ENCODE results near the gene MADCAM1. TPM values are rescaled to one million over a fixed set of nuclear protein-coding genes. Genes with fewer than 3 reads are reported as not detected.

The MADCAM1 gene
- total and polyA plus RNA-seq, 9 donors = 0.11 to 0.90 (median 0.42) TPM; not detected in 2

GRCh38 chr19:482186-483041 lies 13.9 kb upstream of the MADCAM1 start:
- H3K27me3 ChIP-seq = no peaks in the 10 kb centered on the region
- no peaks in the 10 kb centered on the region for H3K4me1 ChIP-seq (ENCODE audit: insufficient read depth)
- TF ChIP-seq CTCF (IDR thresholded peaks at IDR 0.05) (no peak), EP300 (IDR thresholded peaks at IDR 0.05) (no peak), POLR2A (IDR thresholded peaks at IDR 0.05) (no peak)
- no peak overlapping the region for H3K4me3 ChIP-seq
- H3K36me3 ChIP-seq = no peaks in the 10 kb centered on the region
- H3K9me3 ChIP-seq = no peaks in the 10 kb centered on the region
- no peak overlapping the region for H3K27ac ChIP-seq
- 53 to 65% (median 56%) methylated on average over 20 of the region's 20 CpGs for WGBS, 3 donors
- intact Hi-C loops (cut with DNase I) = no loop called here
- no peak for DNase-seq

GRCh38 chr19:483332-484072 lies 12.8 kb upstream of the MADCAM1 start:
- Histone ChIP-seq H3K36me3 (no peaks in the 10 kb centered on the region), H3K4me3 (no peak overlapping the region), H3K27ac (no peak overlapping the region), H3K9me3 (no peaks in the 10 kb centered on the region), H3K4me1 (ENCODE audit: insufficient read depth) (no peaks in the 10 kb centered on the region), H3K27me3 (no peaks in the 10 kb centered on the region)
- intact Hi-C loops (cut with DNase I) = no loop called here
- no peak for DNase-seq
- 49 to 57% (median 50%) methylated on average over 21 of the region's 21 CpGs for WGBS, 3 donors
- no peak for TF ChIP-seq POLR2A (IDR thresholded peaks at IDR 0.05)
- no peak for TF ChIP-seq EP300 (IDR thresholded peaks at IDR 0.05)

GRCh38 chr19:484494-484893 lies 11.8 kb upstream of the MADCAM1 start:
- Histone ChIP-seq H3K27me3 (no peaks in the 10 kb centered on the region), H3K27ac (no peak overlapping the region), H3K4me1 (ENCODE audit: insufficient read depth) (peaks cover under 1% of the 10 kb centered on the region), H3K4me3 (no peak overlapping the region), H3K36me3 (no peaks in the 10 kb centered on the region), H3K9me3 (no peaks in the 10 kb centered on the region)
- no peak for DNase-seq
- TF ChIP-seq CTCF (IDR thresholded peaks at IDR 0.05) (no peak), POLR2A (IDR thresholded peaks at IDR 0.05) (no peak), EP300 (IDR thresholded peaks at IDR 0.05) (no peak)
- WGBS, 3 donors = 57 to 68% (median 60%) methylated on average over 15 of the region's 15 CpGs
- intact Hi-C loops (cut with DNase I) = no loop called here

GRCh38 chr19:485077-485476 lies 11.2 kb upstream of the MADCAM1 start:
- Histone ChIP-seq H3K27me3 (no peaks in the 10 kb centered on the region), H3K4me3 (no peak overlapping the region), H3K36me3 (no peaks in the 10 kb centered on the region), H3K4me1 (ENCODE audit: insufficient read depth) (peaks cover 4% of the 10 kb centered on the region), H3K27ac (no peak overlapping the region), H3K9me3 (no peaks in the 10 kb centered on the region)
- 64 to 73% (median 65%) methylated on average over 21 to 22 of the region's 22 CpGs for WGBS, 3 donors
- no peak for TF ChIP-seq EP300 (IDR thresholded peaks at IDR 0.05)
- no peak for TF ChIP-seq CTCF (IDR thresholded peaks at IDR 0.05)
- TF ChIP-seq POLR2A (IDR thresholded peaks at IDR 0.05) = no peak
- DNase-seq = no peak
- intact Hi-C loops (cut with DNase I) = no loop called here

All from ovary (tissue), 9 donors.